IMR-90 (cell line): Measurements from ENCODE around the gene PKD1. TPM values are rescaled to one million over a fixed set of nuclear protein-coding genes. Genes with fewer than 3 reads are reported as not detected.
"Not testable (repeated sequence)": the region's sequence is repeated elsewhere in the genome, so short reads cannot be mapped to it uniquely, and the experiment has no call there.

Source experiments
- ATAC-seq: fragments of 200-7000 bp; cut with Tn5 transposase; 2 replicates; pipeline ENCODE4 v1.9.1; 2020; ENCODE audit warnings: low read depth, mild to moderate bottlenecking, moderate library complexity
- BruUV-seq: library from RNA; stranded (reverse); fragments of 400-500 nt; replicated peaks from 2 replicates; lab custom pipeline; 2021; lab: Mats Ljungman, UMichigan
- CTCF ChIA-PET: fragments of 300-600 bp; formaldehyde crosslinking; extraction: SDS; loops from one replicate; lab custom pipeline; 2021; ENCODE audit warnings: antibody characterized with exemption; lab: Yijun Ruan, JAX
- POLR2A ChIA-PET: fragments of 300-600 bp; sonication (Branson Sonifier 250); formaldehyde crosslinking; loops from one replicate; lab custom pipeline; 2022; ENCODE audit warnings: antibody characterized with exemption; ENCODE audit not compliant: unreplicated experiment; lab: Charles Lee
- DNase-seq: peaks from one replicate; pipeline ENCODE4 v3.0.0; 2013
- H2AFZ ChIP-seq: replicated peaks from 2 replicates; pipeline ENCODE3; 2013; ENCODE audit warnings: low read length, mild to moderate bottlenecking; ENCODE audit not compliant: poor library complexity
- H2AK5ac ChIP-seq: 2 replicates; pipeline ENCODE4 v1.6.1; 2013; ENCODE audit warnings: low read depth, low read length, inconsistent platforms
- H2AK9ac ChIP-seq: replicated peaks from 2 replicates; pipeline ENCODE3; 2013; ENCODE audit warnings: mild to moderate bottlenecking, low read depth, low read length, moderate library complexity; ENCODE audit not compliant: poor library complexity
- H2BK120ac ChIP-seq: 2 replicates; pipeline ENCODE4 v1.6.1; 2013; ENCODE audit warnings: low read depth, low read length, inconsistent platforms
- H2BK15ac ChIP-seq: 3 replicates; pipeline ENCODE4 v1.6.1; 2013; ENCODE audit warnings: low read depth, low read length, inconsistent platforms
- H2BK20ac ChIP-seq: 2 replicates; pipeline ENCODE4 v1.6.1; 2013; ENCODE audit warnings: low read depth, mild to moderate bottlenecking, inconsistent platforms, low read length, moderate library complexity
- H2BK5ac ChIP-seq: 2 replicates; pipeline ENCODE4 v1.6.1; 2013; ENCODE audit warnings: mild to moderate bottlenecking, low read depth, low read length, inconsistent platforms; ENCODE audit not compliant: poor library complexity, severe bottlenecking
- H3K14ac ChIP-seq: replicated peaks from 2 replicates; pipeline ENCODE4 v1.6.1; 2013; ENCODE audit warnings: low read depth, low read length, inconsistent platforms
- H3K18ac ChIP-seq: 2 replicates; pipeline ENCODE4 v1.6.1; 2013; ENCODE audit warnings: low read depth, low read length, control low read depth
- H3K23ac ChIP-seq: 2 replicates; pipeline ENCODE4 v1.6.1; 2013; ENCODE audit warnings: low read depth, low read length, inconsistent platforms
- H3K27ac ChIP-seq: 2 replicates; pipeline ENCODE4 v1.5.1; 2013; ENCODE audit warnings: mild to moderate bottlenecking, control low read depth, low read length; ENCODE audit not compliant: insufficient read depth
- H3K27me3 ChIP-seq: 2 replicates; pipeline ENCODE4 v1.6.1; 2013; ENCODE audit warnings: low read length; ENCODE audit not compliant: control insufficient read depth, insufficient read depth
- H3K36me3 ChIP-seq: 2 replicates; pipeline ENCODE4 v1.6.1; 2013; ENCODE audit warnings: low read length, mixed read lengths; ENCODE audit not compliant: control insufficient read depth, insufficient read depth
- H3K4ac ChIP-seq: 2 replicates; pipeline ENCODE4 v1.6.1; 2013; ENCODE audit warnings: low read depth, low read length, inconsistent platforms
- H3K4me1 ChIP-seq: 2 replicates; pipeline ENCODE4 v1.6.1; 2013; ENCODE audit warnings: low read length, mixed read lengths; ENCODE audit not compliant: control insufficient read depth, insufficient read depth
- H3K4me2 ChIP-seq: 2 replicates; pipeline ENCODE4 v1.6.1; 2013; ENCODE audit warnings: low read depth, mild to moderate bottlenecking, control low read depth, low read length, moderate library complexity
- H3K4me3 ChIP-seq: 2 replicates; pipeline ENCODE4 v1.5.1; 2013; ENCODE audit warnings: low read depth, mild to moderate bottlenecking, control low read depth, low read length, moderate library complexity; ENCODE audit not compliant: insufficient read depth
- H3K56ac ChIP-seq: 2 replicates; pipeline ENCODE4 v1.6.1; 2013; ENCODE audit warnings: low read length, inconsistent platforms; ENCODE audit not compliant: insufficient read depth; ENCODE audit errors: extremely low read depth
- H3K79me1 ChIP-seq, 2 experiments: 2 replicates each; pipeline ENCODE4 v1.6.1; 2013; ENCODE audit warnings: low read length in 2 of 2, inconsistent platforms in 1 of 2, low read depth in 1 of 2
- H3K9ac ChIP-seq: 2 replicates; pipeline ENCODE4 v1.6.1; 2013; ENCODE audit warnings: low read depth, low read length, control low read depth
- H3K9me1 ChIP-seq: 2 replicates; pipeline ENCODE4 v1.6.1; 2013; ENCODE audit warnings: low read length, inconsistent platforms; ENCODE audit not compliant: insufficient read depth
- H3K9me3 ChIP-seq: 2 replicates; pipeline ENCODE4 v1.6.1; 2013; ENCODE audit warnings: low read length; ENCODE audit not compliant: control insufficient read depth, insufficient read depth
- H4K20me1 ChIP-seq: 2 replicates; pipeline ENCODE4 v1.6.1; 2013; ENCODE audit warnings: low read length, inconsistent platforms; ENCODE audit not compliant: insufficient read depth
- H4K5ac ChIP-seq: 2 replicates; pipeline ENCODE4 v1.6.1; 2013; ENCODE audit warnings: mild to moderate bottlenecking, low read depth, low read length, control low read depth
- H4K8ac ChIP-seq, 2 experiments: 2 replicates each; pipeline ENCODE4 v1.6.1; 2013; ENCODE audit warnings: low read depth in 2 of 2, low read length in 2 of 2, control low read depth in 1 of 2, inconsistent platforms in 1 of 2
- H4K91ac ChIP-seq: 2 replicates; pipeline ENCODE4 v1.6.1; 2013; ENCODE audit warnings: low read depth, low read length, inconsistent platforms; ENCODE audit not compliant: insufficient read depth
- MXI1 ChIP-seq: IDR thresholded peaks from 2 replicates; pipeline ENCODE4 v1.6.1; 2012; ENCODE audit warnings: low read depth, mild to moderate bottlenecking, low read length, moderate library complexity, borderline replicate concordance
- WGBS, 2 experiments: methylation state at CpG; one replicate each; pipeline versions ENCODE4 v1.1.5 to v1.1.7; 2013; ENCODE audit warnings: missing lambda C conversion rate in 2 of 2; ENCODE audit not compliant: insufficient read length in 1 of 2; ENCODE audit errors: extremely low coverage in 2 of 2; 5-methylcytosine and 5-hydroxymethylcytosine counted together
- dilution Hi-C: fragments of 300-500 bp; cut with HindIII; formaldehyde crosslinking; loops from one replicate; pipeline ENCODE4 v1.14.3; 2018; ENCODE audit warnings: low sequenced_read_pairs; ENCODE audit not compliant: unreplicated experiment
- in situ Hi-C: fragments of 300-500 bp; cut with MboI; formaldehyde crosslinking; loops from 3 replicates; pipeline ENCODE4 v1.14.3; 2019; ENCODE audit warnings: low sequenced_read_pairs, inconsistent platforms, mixed read lengths
- intact Hi-C: fragments of 100-400 bp; cut with micrococcal nuclease; formaldehyde crosslinking; loops from 2 replicates; pipeline ENCODE4 v1.10.0; 2022
- polyA plus RNA-seq, 3 experiments: library from polyadenylated mRNA; depleted of rRNA; stranded (reverse); fragments of >200 nt; gene quantifications; 2 replicates each; pipeline ENCODE4 v1.2.3, GENCODE V29; 2012; ENCODE audit warnings: low replicate concordance in 1 of 3
- total RNA-seq: library from RNA; depleted of rRNA; stranded (reverse); fragments of >200 nt; gene quantifications from 2 replicates; pipeline ENCODE4 v1.2.3, GENCODE V29; 2012

Gene PKD1
- total and polyA plus RNA-seq, 2 of the 4 experiments (the other 2 are of a cell fraction): 7.9 to 97.3 TPM

DNA sequence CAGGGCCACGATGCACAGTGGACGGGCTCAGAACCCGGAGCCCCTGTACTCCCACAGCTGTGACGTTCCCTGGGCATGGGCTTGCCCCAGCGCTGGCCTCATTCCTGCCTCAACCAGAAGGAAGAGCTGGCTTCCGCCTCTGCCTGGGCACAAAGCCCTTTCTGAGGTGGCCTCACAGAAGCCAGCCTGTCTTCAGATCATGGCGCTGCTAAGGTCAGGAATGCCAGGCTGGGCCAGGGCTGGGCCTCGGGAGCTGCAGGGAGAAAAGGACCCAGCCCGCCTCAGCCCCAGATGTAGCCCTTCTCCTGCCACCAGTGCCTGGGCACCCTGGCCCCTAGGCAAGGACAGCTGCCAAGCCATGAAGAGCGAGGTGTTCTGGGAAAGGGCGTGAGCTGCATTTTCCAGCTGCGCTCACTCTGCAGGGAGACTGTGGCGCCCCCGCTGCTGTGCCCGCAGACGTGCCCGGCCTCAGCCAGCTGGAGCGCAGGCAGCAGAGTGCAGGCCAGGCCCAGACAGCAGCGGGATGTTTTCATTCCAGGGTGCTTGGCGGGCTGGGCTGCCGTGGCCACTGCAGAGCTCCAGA lies 9.4 kb downstream of the PKD1 start:
- BruUV-seq, H3K4me2 ChIP-seq, H2AK9ac ChIP-seq, H2BK15ac ChIP-seq, intact Hi-C loops, H3K9me3 ChIP-seq, dilution Hi-C loops, in situ Hi-C loops, H2BK20ac ChIP-seq, H2AFZ ChIP-seq, H3K4me3 ChIP-seq, H3K27me3 ChIP-seq, CTCF ChIA-PET, H3K9me1 ChIP-seq, H3K36me3 ChIP-seq: not testable (repeated sequence)
- peak overlapping the region; percentile 35 to 83; a peak in 2 of 4 replicates for H4K8ac ChIP-seq
- H4K5ac ChIP-seq: peak overlapping the region; percentile 42; the same call in 1 of the 2 replicates
- 0 out of 2 replicates have a peak overlapping the region, but pooled peaks have one; percentile 32 for H3K56ac ChIP-seq
- WGBS, 2 experiments: 27% methylated on average over 7 of the region's 21 CpGs; no CpG with 5 or more reads in 1 of the 2 experiments
- peak overlapping the region; percentile 90 for H3K27ac ChIP-seq
- H3K79me1 ChIP-seq: peaks cover 7 to 26% of the 10 kb centered on the region in 2 experiments; a peak in 3 of 4 replicates
- H3K23ac ChIP-seq: peak overlapping the region; percentile 56; the same call in 1 of the 2 replicates
- peak overlapping the region; percentile 64 for H3K4ac ChIP-seq
- peak; percentile 18 for ATAC-seq
- TF ChIP-seq MXI1: 0 out of 2 replicates have a peak, but pooled peaks have one; percentile 21
- peaks cover 39% of the 10 kb centered on the region for H4K20me1 ChIP-seq
- peak overlapping the region; percentile 22; the same call in 1 of the 2 replicates for H3K18ac ChIP-seq
- peak overlapping the region; percentile 91 for H2BK5ac ChIP-seq
- H3K14ac ChIP-seq: peak overlapping the region; percentile 19; the same call in 1 of the 2 replicates
- DNase-seq: peak; percentile 28
- H2AK5ac ChIP-seq: peak overlapping the region; percentile 93
- H2BK120ac ChIP-seq: peak overlapping the region; percentile 47
- H4K91ac ChIP-seq: peak overlapping the region; percentile 70; the same call in 1 of the 2 replicates
- H3K4me1 ChIP-seq: peaks cover 34% of the 10 kb centered on the region
- POLR2A ChIA-PET: interaction anchor here (0.7 kb wide), 1 partner anchor 29 kb away, joined by 5 read pairs; the partner anchor contains the start of gene TRAF7
- H3K9ac ChIP-seq: peak overlapping the region; percentile 68

DNA sequence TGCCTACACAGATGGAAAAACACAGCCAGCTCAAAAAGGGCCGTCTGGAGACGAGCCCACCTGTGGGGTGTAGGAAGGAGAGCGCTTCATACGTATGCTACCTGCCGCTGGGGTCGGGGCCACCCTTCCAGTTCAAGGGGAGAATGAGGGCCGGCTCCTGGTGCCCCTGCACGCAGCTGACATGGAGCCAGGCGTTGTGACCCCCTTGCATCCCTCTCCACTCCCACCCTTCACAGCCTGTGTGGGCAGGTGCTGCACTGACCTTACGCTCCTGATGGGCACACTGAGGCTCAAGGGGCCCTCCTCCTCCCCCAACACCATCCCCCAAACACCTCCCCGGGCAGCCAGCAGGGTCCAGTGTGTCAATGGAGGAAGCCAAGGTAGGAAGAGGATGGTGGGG lies 10.1 kb downstream of the PKD1 start:
- dilution Hi-C loops, BruUV-seq, ATAC-seq, H2AK9ac ChIP-seq, H2AFZ ChIP-seq, intact Hi-C loops, H3K9me1 ChIP-seq, H3K4me3 ChIP-seq, H3K9me3 ChIP-seq, POLR2A ChIA-PET, H3K36me3 ChIP-seq, H3K27me3 ChIP-seq, in situ Hi-C loops, CTCF ChIA-PET, DNase-seq: not testable (repeated sequence)
- Histone ChIP-seq H4K8ac (peak overlapping the region; percentile 67 to 79), H4K5ac (peak overlapping the region; percentile 3), H3K4ac (peak overlapping the region; percentile 93), H2BK120ac (peak overlapping the region; percentile 82), H3K14ac (peak overlapping the region; percentile 90), H4K91ac (peak overlapping the region; percentile 93), H3K23ac (peak overlapping the region; percentile 84), H2AK5ac (peak overlapping the region; percentile 97), H2BK5ac (peak overlapping the region; percentile 91), H3K79me1 (peaks cover 7 to 28% of the 10 kb centered on the region in 2 experiments; a peak in 3 of 4 replicates), H2BK15ac (0 out of 3 replicates have a peak overlapping the region, but pooled peaks have one; percentile 61), H3K27ac (peak overlapping the region; percentile 90), H3K4me2 (peak overlapping the region; percentile 34), H3K4me1 (peaks cover 34% of the 10 kb centered on the region), H4K20me1 (peaks cover 35% of the 10 kb centered on the region), H3K18ac (peak overlapping the region; percentile 60), H3K9ac (peak overlapping the region; percentile 64), H3K56ac (peak overlapping the region; percentile 35), H2BK20ac (peak overlapping the region; percentile 76; the same call in 1 of the 2 replicates)
- no CpG with 5 or more reads among the region's 11 CpGs for WGBS, 2 experiments
